Adrenal gland (tissue), 5 donors: Measurements from ENCODE around the gene AHNAK.

Experiments used
- CTCF ChIP-seq, 6 experiments: fragments of 450-650 bp in 4 of 6; fragments of 200-600 bp in 2 of 6; sonication (generic) in 1 of 6; IDR thresholded peaks; 1 replicate in 5 of 6; 2 replicates in 1 of 6; pipeline versions ENCODE4 v1.5.1 to v1.8.0; 2016 to 2021; ENCODE audit warnings: antibody characterized with exemption in 6 of 6, mild to moderate bottlenecking in 2 of 6, moderate library complexity in 1 of 6
- POLR2A ChIP-seq, 2 donors: fragments of 450-650 bp; IDR thresholded peaks; one replicate each; pipeline ENCODE4 v1.6.1; 2017; ENCODE audit warnings: antibody characterized with exemption in 2 of 2, mild to moderate bottlenecking in 2 of 2, moderate library complexity in 1 of 2
- donor health status: DM: no; HTN: no; CAD: no.

DNA sequence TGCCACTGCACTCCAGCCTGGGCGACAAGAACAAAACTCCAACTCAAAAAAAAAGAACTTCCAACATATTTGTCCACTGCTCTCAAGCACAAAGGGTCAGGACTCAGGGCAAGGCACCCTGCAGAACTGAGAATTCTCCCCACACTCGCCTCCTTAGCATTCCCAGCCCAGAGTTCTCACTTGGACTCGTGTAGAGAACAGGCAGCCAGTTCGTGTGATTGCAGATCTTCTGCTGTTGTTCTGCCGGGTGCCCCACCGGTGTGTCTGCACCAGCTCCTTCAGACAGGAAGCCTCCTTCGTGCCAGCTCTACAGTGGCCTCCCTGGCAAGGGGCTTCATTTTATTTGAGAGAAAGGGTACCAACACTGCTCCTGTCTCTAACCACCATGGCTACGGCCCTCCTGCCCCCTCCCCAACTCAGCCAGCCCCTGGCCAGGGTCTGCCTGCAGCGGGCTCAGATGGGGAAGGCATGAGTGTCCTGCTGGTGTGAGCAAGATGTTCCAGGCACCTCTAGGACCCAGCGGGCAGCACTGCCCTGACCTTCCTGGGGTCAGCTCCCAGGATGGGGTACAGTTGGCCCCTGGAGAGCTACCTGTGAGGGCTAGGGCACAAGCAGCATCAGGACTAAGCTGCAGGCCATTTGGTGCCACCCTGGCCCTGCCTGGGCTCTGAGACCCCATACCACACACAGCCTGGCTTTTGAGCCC lies 147.3 kb downstream of the AHNAK start:
- TF ChIP-seq CTCF (IDR thresholded peaks at IDR 0.05) (no peak), POLR2A (IDR thresholded peaks at IDR 0.05) (no peak)
